ENCODE data around the gene WRAP73.

The WRAP73 gene

DNA sequence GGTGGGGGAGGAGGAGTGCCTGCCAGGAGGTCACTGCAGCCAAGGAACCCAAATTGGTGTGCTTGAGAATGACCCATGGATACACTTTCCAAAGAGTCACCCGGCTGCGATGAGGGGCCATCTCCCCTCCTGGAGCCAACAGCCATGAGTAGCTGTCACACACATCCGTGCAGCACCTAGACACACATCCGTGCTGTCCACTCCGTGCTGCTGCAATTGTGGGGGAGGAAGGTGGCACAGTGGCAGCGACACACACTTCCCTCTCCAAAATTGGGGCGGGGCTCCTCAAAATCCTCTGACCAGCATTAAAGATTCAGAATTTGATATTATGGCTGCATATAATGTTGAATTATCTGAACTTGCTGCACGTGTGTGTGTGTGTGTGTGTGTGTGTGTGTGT, 18.2 kb upstream of the WRAP73 start:
- no peaks in the 10 kb centered on the region for H3K27me3 ChIP-seq (ENCODE audit: low read depth)
- H3K4me3 ChIP-seq, result no peak overlapping the region
- H3K9me3 ChIP-seq, result no peaks in the 10 kb centered on the region
- no peak for DNase-seq (ENCODE audit: low spot score in 2 of 2)
- in situ Hi-C loops (cut with MboI; ENCODE audit: low sequenced_read_pairs), result no loop called here
- H3K36me3 ChIP-seq (replicated peaks), result no peaks in the 10 kb centered on the region
- no peaks in the 10 kb centered on the region for H3K4me1 ChIP-seq

DNA sequence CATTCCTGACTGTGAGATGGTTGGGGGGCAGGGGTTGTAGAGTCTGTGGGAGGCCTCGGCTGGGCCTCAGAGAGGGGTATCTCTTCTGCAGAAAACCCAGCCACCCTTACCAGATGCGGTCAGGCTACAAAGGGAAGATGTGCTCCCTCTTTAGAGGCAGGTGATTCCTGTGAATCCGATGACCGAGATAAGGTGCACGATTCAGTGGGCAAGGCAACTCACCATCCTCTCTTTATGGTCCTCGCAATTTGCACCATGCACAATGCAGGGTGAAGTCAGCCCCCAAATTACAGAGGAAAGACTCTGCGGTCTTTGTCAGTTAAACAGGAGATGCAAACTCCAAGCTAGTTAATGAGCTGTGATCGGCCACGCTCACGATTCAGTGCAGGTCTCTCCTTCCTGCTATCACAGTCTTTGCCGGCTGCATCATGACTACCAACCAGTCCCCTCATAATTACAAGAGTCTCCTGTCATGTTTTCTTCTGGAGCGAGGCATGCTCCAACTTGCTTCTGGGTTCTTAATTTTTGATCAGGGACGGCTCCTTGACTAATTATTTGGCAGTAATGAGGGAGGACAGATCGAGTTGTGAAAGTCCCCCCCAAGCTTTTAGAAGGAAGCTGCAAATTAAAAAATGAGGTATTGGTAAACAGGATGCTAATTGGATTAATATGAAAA, 14.9 kb upstream of the WRAP73 start:
- DNase-seq (ENCODE audit: low spot score in 2 of 2), result no peak
- Histone ChIP-seq H3K36me3 (replicated peaks) (no peaks in the 10 kb centered on the region), H3K4me3 (no peak overlapping the region), H3K27me3 (ENCODE audit: low read depth) (no peaks in the 10 kb centered on the region), H3K9me3 (no peaks in the 10 kb centered on the region), H3K4me1 (no peaks in the 10 kb centered on the region)
- in situ Hi-C loops (cut with MboI; ENCODE audit: low sequenced_read_pairs), result no loop called here

DNA sequence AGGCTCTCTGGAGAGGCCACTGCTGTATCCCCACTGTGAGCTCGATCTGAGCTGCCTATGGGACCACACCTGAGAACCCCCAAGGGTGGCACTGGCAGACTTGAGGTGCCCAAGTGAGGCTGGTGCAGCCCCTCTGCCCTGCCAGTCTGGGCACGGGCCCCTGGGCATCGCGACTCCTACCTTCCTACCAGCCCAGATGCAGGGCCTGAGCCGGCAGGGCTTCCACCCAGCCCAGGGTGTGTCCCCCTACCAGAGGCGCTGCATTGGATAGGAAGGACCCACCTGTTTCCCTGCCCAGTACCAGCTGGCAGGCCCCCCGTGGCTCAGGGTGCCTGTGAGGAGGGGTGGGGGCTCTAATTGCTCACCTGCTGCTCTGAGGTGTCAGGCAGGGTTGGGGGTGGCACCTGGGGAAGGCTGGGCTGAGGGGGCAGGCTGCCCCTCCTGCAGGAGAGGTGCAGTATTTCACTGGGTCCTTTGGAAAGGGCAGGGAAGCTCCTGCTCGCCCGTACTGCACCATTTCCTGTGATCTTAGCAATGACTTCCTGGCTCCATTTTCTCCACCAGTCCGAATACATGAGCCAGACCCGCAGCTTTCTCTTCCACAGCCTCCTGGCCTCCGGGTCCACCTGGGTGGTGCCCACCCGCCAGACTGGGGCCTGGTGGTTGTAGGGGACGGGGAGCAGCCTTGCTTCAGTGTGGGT, 14.2 kb upstream of the WRAP73 start:
- no peaks in the 10 kb centered on the region for H3K4me1 ChIP-seq

DNA sequence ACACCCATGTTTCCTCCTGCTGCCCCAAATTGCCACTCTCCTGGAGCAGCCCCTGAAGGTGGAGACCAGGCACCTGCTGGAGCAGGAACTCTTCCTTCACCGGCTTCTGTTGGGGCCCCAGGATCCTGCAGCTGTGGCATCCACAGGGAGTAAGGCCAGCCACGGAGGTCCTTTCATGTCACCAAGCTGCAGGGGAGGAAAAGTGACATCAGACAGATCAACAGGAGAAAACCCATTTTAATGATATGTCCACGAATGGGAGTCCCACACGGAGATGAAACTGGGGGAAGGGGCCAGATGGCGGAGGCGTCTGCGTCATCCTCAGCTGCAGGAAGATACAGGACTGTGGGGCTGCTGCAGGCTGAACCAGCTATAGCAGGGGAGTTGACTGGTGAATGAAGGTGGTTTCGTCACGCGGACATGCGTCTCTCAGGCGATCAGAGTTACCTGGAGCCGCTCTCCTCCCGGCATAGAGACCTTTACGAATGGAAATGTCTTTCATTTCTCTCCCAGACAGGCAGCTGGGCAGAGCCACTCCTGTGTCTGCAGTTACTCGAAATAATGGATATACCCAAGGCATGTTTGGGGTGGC, 12.3 kb upstream of the WRAP73 start:
- Histone ChIP-seq H3K4me1 (no peaks in the 10 kb centered on the region), H3K27me3 (ENCODE audit: low read depth) (no peaks in the 10 kb centered on the region), H3K9me3 (no peaks in the 10 kb centered on the region), H3K36me3 (replicated peaks) (no peaks in the 10 kb centered on the region), H3K4me3 (no peak overlapping the region)
- in situ Hi-C loops (cut with MboI; ENCODE audit: low sequenced_read_pairs), result no loop called here
- no peak for DNase-seq (ENCODE audit: low spot score in 2 of 2)

More for the DNA sequence above, 14.2 kb upstream of the WRAP73 start:
- no peaks in the 10 kb centered on the region for H3K9me3 ChIP-seq
- no peak overlapping the region for H3K4me3 ChIP-seq
- in situ Hi-C loops (cut with MboI; ENCODE audit: low sequenced_read_pairs), result no loop called here
- DNase-seq (ENCODE audit: low spot score in 2 of 2), result no peak
- no peaks in the 10 kb centered on the region for H3K36me3 ChIP-seq (replicated peaks)
- H3K27me3 ChIP-seq (ENCODE audit: low read depth), result no peaks in the 10 kb centered on the region

DNA sequence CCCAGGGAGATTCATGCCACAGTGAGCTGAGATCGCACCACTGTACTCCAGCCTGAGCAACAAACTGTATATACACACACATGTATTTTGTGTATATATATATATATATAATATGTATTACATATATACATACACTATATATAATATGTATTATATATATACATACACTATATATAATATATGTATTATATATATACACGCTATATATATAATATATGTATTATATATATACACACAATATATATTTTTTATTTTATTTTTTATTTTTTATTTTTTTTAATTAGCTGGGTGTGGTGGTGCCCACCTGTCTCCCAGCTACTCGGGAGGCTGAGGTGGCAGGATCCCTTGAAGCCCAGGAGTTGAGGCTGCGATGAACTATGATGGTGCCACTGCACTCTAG, 11.7 kb upstream of the WRAP73 start:
- H3K9me3 ChIP-seq, result no peaks in the 10 kb centered on the region
- H3K4me3 ChIP-seq, result no peak overlapping the region
- no peak for DNase-seq (ENCODE audit: low spot score in 2 of 2)
- no peaks in the 10 kb centered on the region for H3K36me3 ChIP-seq (replicated peaks)
- no peaks in the 10 kb centered on the region for H3K4me1 ChIP-seq
- no peaks in the 10 kb centered on the region for H3K27me3 ChIP-seq (ENCODE audit: low read depth)
- in situ Hi-C loops (cut with MboI; ENCODE audit: low sequenced_read_pairs), result no loop called here

DNA sequence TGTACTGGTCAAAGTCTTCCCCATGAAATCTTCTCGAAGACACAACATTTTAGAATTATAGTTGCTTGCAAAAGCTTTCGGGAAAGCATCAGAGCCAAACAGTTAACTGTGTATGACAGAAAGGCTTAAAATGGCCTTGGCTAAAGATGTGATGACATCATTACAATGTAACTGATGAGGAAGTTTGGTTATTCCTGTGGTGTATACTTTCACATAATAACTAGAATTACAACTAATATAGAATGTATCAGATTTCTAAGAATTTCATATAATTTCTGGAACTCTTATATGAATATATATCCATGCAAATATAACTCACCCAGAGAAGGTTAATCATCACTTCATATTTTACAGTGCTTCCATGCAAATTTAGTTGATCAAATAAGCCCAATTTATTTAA, 10.8 kb upstream of the WRAP73 start:
- no peaks in the 10 kb centered on the region for H3K9me3 ChIP-seq
- in situ Hi-C loops (cut with MboI; ENCODE audit: low sequenced_read_pairs), result no loop called here
- H3K27me3 ChIP-seq (ENCODE audit: low read depth), result no peaks in the 10 kb centered on the region
- H3K4me3 ChIP-seq, result no peak overlapping the region
- H3K36me3 ChIP-seq (replicated peaks), result no peaks in the 10 kb centered on the region
- H3K4me1 ChIP-seq, result no peaks in the 10 kb centered on the region
- DNase-seq (ENCODE audit: low spot score in 2 of 2), result no peak

DNA sequence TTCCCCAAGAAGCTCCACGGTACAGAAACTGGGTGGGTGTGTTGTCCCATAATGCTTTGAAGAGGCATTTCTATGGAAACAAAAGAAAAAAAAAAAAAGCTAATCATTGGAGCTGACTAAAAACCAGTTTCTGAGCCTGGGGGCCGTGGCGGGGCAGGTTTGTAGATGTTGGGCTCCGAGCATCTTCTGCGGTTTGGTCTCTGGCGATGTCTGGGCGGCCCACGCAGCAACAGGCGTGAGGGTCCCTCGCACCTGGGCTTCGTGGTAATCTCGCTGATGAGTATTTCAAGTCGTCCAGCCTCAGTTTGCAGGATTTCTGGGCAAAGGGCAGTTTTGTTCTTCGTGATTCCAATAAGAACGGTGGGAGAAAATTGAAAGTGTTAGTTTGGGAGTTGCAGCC, 9.2 kb upstream of the WRAP73 start:
- no peaks in the 10 kb centered on the region for H3K36me3 ChIP-seq (replicated peaks)
- in situ Hi-C loops (cut with MboI; ENCODE audit: low sequenced_read_pairs), result no loop called here
- H3K4me1 ChIP-seq, result no peaks in the 10 kb centered on the region
- no peaks in the 10 kb centered on the region for H3K27me3 ChIP-seq (ENCODE audit: low read depth)
- H3K9me3 ChIP-seq, result no peaks in the 10 kb centered on the region
- no peak overlapping the region for H3K4me3 ChIP-seq
- no peak for DNase-seq (ENCODE audit: low spot score in 2 of 2)

DNA sequence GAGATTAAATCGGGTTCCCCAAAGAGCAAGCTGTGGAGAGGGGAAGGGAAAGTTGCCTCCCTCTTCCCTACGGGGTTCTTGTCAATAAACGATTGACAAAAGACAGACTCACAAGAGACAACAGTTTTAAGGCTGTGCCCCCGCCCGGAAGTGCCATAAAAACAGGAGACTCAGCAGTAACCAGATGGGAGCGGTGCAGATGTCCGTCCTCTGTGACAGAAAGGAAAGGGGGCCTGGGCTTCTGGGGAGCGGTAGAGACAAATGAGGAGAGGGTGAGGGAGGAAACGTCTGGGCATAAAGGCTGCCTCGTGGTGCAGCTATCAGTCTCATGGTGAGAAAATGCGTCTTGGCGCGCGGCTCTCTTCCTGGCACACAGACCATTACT, 8.3 kb upstream of the WRAP73 start:
- H3K36me3 ChIP-seq (replicated peaks), result no peaks in the 10 kb centered on the region

DNA sequence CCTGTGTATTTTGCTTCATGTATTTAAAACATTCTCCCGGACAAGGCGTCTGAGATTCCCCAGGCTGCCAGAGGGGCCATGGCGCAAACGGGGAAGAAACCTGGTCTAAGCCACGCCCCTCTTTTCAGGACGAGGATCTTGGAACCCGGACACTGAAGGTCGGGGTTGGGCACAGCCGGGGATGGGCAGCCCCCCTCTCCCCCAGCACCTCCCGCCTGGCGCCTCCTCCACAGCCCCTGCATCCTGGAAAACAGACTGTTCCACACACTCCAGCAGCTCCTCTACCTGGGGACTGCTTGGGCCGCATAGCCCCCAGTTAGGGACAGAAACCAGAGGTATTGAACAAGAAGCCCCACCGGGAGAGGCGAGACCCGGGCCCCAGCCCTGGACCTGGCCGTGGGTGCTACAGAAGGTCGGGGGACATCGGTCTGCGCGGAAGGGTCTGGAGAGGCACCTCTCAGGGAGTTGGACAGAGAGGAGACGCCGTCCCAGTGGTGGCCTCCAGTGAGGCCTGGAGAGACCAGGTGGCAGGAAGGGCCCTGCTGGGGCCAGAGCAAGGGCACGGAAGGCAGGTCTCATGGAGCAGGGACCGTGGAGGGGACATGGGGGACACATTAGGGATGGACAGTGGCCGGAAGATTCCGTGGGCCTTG, 7.8 kb upstream of the WRAP73 start:
- Histone ChIP-seq H3K4me1 (peaks cover 5% of the 10 kb centered on the region; the same call in 1 of the 2 replicates), H3K27me3 (ENCODE audit: low read depth) (no peaks in the 10 kb centered on the region), H3K4me3 (no peak overlapping the region)

More for the DNA sequence above, 8.3 kb upstream of the WRAP73 start:
- H3K27me3 ChIP-seq (ENCODE audit: low read depth), result no peaks in the 10 kb centered on the region
- peaks cover 5% of the 10 kb centered on the region; the same call in 1 of the 2 replicates for H3K4me1 ChIP-seq
- DNase-seq (ENCODE audit: low spot score in 2 of 2), result no peak
- H3K9me3 ChIP-seq, result no peaks in the 10 kb centered on the region
- in situ Hi-C loops (cut with MboI; ENCODE audit: low sequenced_read_pairs), result no loop called here
- no peak overlapping the region for H3K4me3 ChIP-seq

DNA sequence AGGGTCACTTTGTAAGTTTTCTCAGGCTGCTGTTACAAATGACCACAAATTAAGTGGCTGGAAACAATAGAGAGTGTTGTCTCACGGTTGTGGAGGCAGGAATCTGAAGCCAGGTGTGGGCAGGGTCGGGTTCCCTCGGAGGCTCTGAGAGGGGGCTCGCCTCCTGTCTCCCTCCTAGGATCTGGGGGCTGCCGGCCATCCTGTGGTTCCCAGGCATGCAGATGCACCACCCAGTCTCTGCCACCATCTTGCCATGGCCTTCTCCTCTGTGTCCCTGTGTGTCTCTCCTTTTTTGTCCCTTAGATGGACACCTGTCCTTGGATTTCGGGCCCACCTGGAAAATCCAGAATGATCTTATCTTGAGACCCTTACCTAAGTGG, 7.2 kb upstream of the WRAP73 start:
- H3K9me3 ChIP-seq, result no peaks in the 10 kb centered on the region
- peaks cover 5% of the 10 kb centered on the region; the same call in 1 of the 2 replicates for H3K4me1 ChIP-seq
- in situ Hi-C loops (cut with MboI; ENCODE audit: low sequenced_read_pairs), result no loop called here
- H3K27me3 ChIP-seq (ENCODE audit: low read depth), result no peaks in the 10 kb centered on the region
- no peak overlapping the region for H3K4me3 ChIP-seq
- DNase-seq (ENCODE audit: low spot score in 2 of 2), result no peak
- H3K36me3 ChIP-seq (replicated peaks), result no peaks in the 10 kb centered on the region

More for the DNA sequence above, 7.8 kb upstream of the WRAP73 start:
- Histone ChIP-seq H3K36me3 (replicated peaks) (no peaks in the 10 kb centered on the region), H3K9me3 (no peaks in the 10 kb centered on the region)
- no peak for DNase-seq (ENCODE audit: low spot score in 2 of 2)
- in situ Hi-C loops (cut with MboI; ENCODE audit: low sequenced_read_pairs), result no loop called here

DNA sequence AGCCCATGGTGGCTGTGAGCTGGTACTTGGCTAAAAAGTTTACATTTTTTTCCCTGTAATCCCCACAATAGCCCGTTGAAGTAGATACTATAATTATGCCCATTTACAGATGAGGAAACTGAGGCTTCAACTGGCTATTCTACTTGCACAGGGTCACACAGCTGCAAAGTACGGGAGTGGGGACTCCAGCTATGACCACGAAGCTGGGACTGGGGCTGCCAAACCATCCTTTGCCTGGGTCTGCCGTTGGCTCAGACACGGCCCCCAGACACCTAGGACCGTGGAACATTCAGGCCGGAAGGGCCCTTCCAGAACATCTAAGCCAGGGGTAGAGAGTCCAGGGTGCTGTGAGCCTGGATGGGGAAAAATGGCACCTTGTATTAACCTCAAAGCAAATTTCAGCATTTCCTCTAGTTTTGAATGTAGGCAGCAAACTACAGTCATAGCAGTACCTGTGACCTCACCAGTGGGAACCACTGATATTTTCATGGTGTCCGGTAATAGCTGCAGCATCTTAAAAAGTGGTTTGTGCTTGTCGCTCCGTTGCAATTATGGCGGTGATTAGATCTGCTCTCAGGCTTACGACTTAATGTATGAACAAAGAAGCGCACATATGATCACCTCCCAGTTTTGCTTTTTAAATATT, 6.7 kb upstream of the WRAP73 start:
- Histone ChIP-seq H3K4me3 (no peak overlapping the region), H3K9me3 (no peaks in the 10 kb centered on the region), H3K4me1 (peaks cover 5% of the 10 kb centered on the region), H3K27me3 (ENCODE audit: low read depth) (no peaks in the 10 kb centered on the region), H3K36me3 (replicated peaks) (no peaks in the 10 kb centered on the region)
- in situ Hi-C loops (cut with MboI; ENCODE audit: low sequenced_read_pairs), result no loop called here
- DNase-seq (ENCODE audit: low spot score in 2 of 2), result no peak

DNA sequence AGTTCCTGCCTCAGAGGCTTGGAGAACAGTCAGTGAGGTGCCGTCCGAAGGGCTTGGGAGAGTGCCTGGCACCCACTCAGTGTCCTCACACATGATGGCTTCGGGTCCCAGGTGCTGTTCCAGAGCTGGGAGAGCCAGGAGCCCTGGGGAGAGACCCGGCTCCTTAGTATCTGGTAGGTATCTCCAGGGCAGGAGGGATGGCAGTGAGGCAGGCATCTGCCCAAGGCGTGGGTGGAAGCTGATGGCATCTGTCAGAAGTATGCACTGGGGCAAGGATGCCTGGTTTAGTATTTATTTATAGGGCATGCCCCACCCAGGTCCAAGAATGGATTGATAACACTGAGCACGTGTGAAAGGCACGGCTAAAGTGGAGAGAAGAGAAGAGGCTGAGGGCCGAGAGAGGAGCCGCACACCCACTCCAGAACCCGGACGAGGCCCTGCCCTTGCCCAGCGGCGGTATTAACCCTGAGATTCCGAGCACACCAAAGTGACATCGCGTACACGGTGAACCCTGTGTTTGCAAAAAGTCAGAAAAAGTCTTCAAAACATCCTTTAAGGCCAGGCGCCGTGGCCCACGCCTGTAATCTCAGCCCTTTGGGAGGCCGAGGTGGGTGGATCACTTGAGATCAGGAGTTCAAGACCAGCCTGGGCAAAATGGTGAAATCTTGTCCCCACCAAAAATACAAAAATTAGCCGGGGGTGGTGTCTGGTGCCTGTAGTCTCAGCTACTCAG, 4.8 kb upstream of the WRAP73 start:
- in situ Hi-C loops (cut with MboI; ENCODE audit: low sequenced_read_pairs), result no loop called here
- no peaks in the 10 kb centered on the region for H3K27me3 ChIP-seq (ENCODE audit: low read depth)
- H3K4me3 ChIP-seq, result no peak overlapping the region
- no peaks in the 10 kb centered on the region for H3K9me3 ChIP-seq
- no peak for DNase-seq (ENCODE audit: low spot score in 2 of 2)
- H3K4me1 ChIP-seq, result peaks cover 5% of the 10 kb centered on the region
- no peaks in the 10 kb centered on the region; the same call in 1 of the 2 replicates for H3K36me3 ChIP-seq (replicated peaks)

DNA sequence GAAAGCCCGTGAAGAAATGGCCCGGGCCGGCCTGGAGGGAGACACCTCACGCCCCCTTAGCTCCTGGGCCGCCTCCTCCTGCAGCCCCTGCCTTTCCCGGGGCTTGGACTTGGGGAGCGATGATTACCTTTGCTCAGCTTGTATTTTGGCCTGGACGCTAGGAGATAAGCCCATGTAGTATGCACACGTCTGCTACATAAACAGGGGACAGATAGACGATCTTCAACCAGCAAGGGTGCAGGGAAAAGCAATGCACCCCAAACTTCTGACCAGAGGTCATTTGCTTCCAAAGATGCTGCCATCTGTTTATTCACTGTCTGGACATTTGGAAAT, 3.3 kb upstream of the WRAP73 start:
- peak overlapping the region; percentile 61 for H3K4me3 ChIP-seq
- no peaks in the 10 kb centered on the region; the same call in 1 of the 2 replicates for H3K36me3 ChIP-seq (replicated peaks)
- no peaks in the 10 kb centered on the region for H3K9me3 ChIP-seq
- DNase-seq (ENCODE audit: low spot score in 2 of 2), result no peak
- H3K4me1 ChIP-seq, result peaks cover 13% of the 10 kb centered on the region
- no peaks in the 10 kb centered on the region for H3K27me3 ChIP-seq (ENCODE audit: low read depth)
- in situ Hi-C loops (cut with MboI; ENCODE audit: low sequenced_read_pairs), result no loop called here

Data from HAP-1 (cell line).